HCT116 (cell line): ENCODE data around the gene OS9. TPM values are rescaled to one million over a fixed set of nuclear protein-coding genes. Genes with fewer than 3 reads are reported as not detected.

Experiments used
- ATAC-seq: fragments of 200-7000 bp; cut with Tn5 transposase; 2 replicates; pipeline ENCODE4 v1.9.1; 2020; ENCODE audit warnings: mild to moderate bottlenecking, moderate library complexity
- Bru-seq: library from RNA; stranded (reverse); fragments of 400-500 nt; gene quantifications from one replicate; lab custom pipeline; 2021; lab: Mats Ljungman, UMichigan
- BruChase-seq, 2 experiments: library from RNA; stranded (reverse); fragments of 400-500 nt; gene quantifications; one replicate each; lab custom pipeline; 2021; lab: Mats Ljungman, UMichigan
- BruUV-seq: library from RNA; stranded (reverse); fragments of 400-500 nt; replicated peaks from 2 replicates; lab custom pipeline; 2021; lab: Mats Ljungman, UMichigan
- CTCF ChIA-PET: fragments of 300-600 bp; sonication (Branson Sonifier 250); formaldehyde crosslinking; loops from one replicate; lab custom pipeline; 2021; ENCODE audit warnings: antibody characterized with exemption; lab: Charles Lee
- POLR2A ChIA-PET: fragments of 300-600, 350-600 bp; sonication (Branson Sonifier 250); formaldehyde crosslinking; loops from one replicate; lab custom pipeline; 2021; ENCODE audit warnings: antibody characterized with exemption; lab: Charles Lee
- RAD21 ChIA-PET, 2 experiments: fragments of 300-600 bp; sonication (Branson Sonifier 250); formaldehyde crosslinking; loops; one replicate each; lab custom pipeline; 2023; ENCODE audit warnings: low total read pairs in 2 of 2; ENCODE audit not compliant: uncharacterized antibody in 2 of 2, unreplicated experiment in 2 of 2, low non-redundant PET in 1 of 2; lab: Charles Lee
- DNase-seq: peaks from one replicate; pipeline ENCODE4 v3.0.0-alpha.2; 2010; ENCODE audit warnings: low read depth, low spot score
- H2AFZ ChIP-seq: fragments of 200-600 bp; shearing (Covaris generic), sonication (generic); 2 replicates; pipeline ENCODE4 v1.6.1; 2017; ENCODE audit warnings: low read depth, mixed run types, mixed read lengths, antibody characterized with exemption, low read length; ENCODE audit not compliant: poor library complexity, severe bottlenecking
- H3K27ac ChIP-seq: 2 replicates; pipeline ENCODE4 v1.5.1; 2012; ENCODE audit warnings: low read depth, low read length
- H3K27me3 ChIP-seq: fragments of 200-600 bp; sonication (generic); 2 replicates; pipeline ENCODE4 v1.6.1; 2016; ENCODE audit warnings: mixed run types, low read length, mixed read lengths; ENCODE audit not compliant: insufficient read depth
- H3K36me3 ChIP-seq, 2 experiments: fragments of 200-500 bp in 1 of 2; fragments of 200-600 bp in 1 of 2; sonication (Bioruptor generic) in 1 of 2; sonication (generic) in 1 of 2; 2 replicates each; pipeline versions ENCODE4 v1.5.1 to v1.6.1; 2014 to 2016; ENCODE audit warnings: low read length in 2 of 2, inconsistent platforms in 1 of 2, mixed read lengths in 1 of 2, mixed run types in 1 of 2; ENCODE audit not compliant: insufficient read depth in 2 of 2, control insufficient read depth in 1 of 2
- H3K4me1 ChIP-seq, 2 experiments: fragments of 200-600 bp in 1 of 2; sonication (generic) in 1 of 2; 2 replicates each; pipeline versions ENCODE4 v1.5.1 to v1.6.1; 2012 to 2017; ENCODE audit warnings: low read length in 2 of 2, inconsistent platforms in 1 of 2, mild to moderate bottlenecking in 1 of 2, mixed read lengths in 1 of 2, mixed run types in 1 of 2, moderate library complexity in 1 of 2; ENCODE audit not compliant: insufficient read depth in 2 of 2, control insufficient read depth in 1 of 2
- H3K4me2 ChIP-seq: fragments of 200-600 bp; sonication (generic); 2 replicates; pipeline ENCODE4 v1.6.1; 2017; ENCODE audit warnings: mixed run types, low read length, mixed read lengths
- H3K4me3 ChIP-seq, 2 experiments: fragments of 200-600 bp in 1 of 2; sonication (generic) in 1 of 2; replicated peaks in 1 of 2; 2 replicates each; pipeline ENCODE4 v1.5.1; 2011 to 2016; ENCODE audit warnings: low read length in 2 of 2, control low read depth in 1 of 2, low read depth in 1 of 2, mild to moderate bottlenecking in 1 of 2, mixed read lengths in 1 of 2, mixed run types in 1 of 2
- H3K79me2 ChIP-seq: fragments of 200-600 bp; sonication (generic); 2 replicates; pipeline ENCODE4 v1.6.1; 2017; ENCODE audit warnings: mild to moderate bottlenecking, mixed run types, low read length, moderate library complexity, mixed read lengths; ENCODE audit not compliant: insufficient read depth
- H3K9ac ChIP-seq: fragments of 200-600 bp; sonication (generic); 2 replicates; pipeline ENCODE4 v1.6.1; 2016; ENCODE audit warnings: low read length, mixed read lengths
- H3K9me2 ChIP-seq: fragments of 200-600 bp; sonication (generic), shearing (Covaris generic); 2 replicates; pipeline ENCODE4 v1.6.1; 2017; ENCODE audit warnings: mixed run types, mild to moderate bottlenecking, moderate library complexity; ENCODE audit not compliant: insufficient read depth
- H3K9me3 ChIP-seq, 2 experiments: fragments of 200-500 bp in 1 of 2; fragments of 200-600 bp in 1 of 2; sonication (Bioruptor generic) in 1 of 2; sonication (generic) in 1 of 2; 2 replicates each; pipeline ENCODE4 v1.6.1; 2014 to 2017; ENCODE audit warnings: low read length in 2 of 2, mixed read lengths in 2 of 2, inconsistent platforms in 1 of 2, low read depth in 1 of 2, mild to moderate bottlenecking in 1 of 2, mixed run types in 1 of 2, moderate library complexity in 1 of 2; ENCODE audit not compliant: control insufficient read depth in 1 of 2, insufficient read depth in 1 of 2
- H4K20me1 ChIP-seq: fragments of 200-600 bp; sonication (generic), shearing (Covaris generic); 2 replicates; pipeline ENCODE4 v1.6.1; 2017; ENCODE audit warnings: mixed run types, mild to moderate bottlenecking, moderate library complexity; ENCODE audit not compliant: insufficient read depth
- CBX3 ChIP-seq: IDR thresholded peaks from 2 replicates; pipeline ENCODE4 v1.6.1; 2012; ENCODE audit warnings: low read depth
- CEBPB ChIP-seq: IDR thresholded peaks from 2 replicates; pipeline ENCODE4 v1.6.1; 2012; ENCODE audit warnings: low read depth
- CTCF ChIP-seq, 3 experiments: fragments of 200-600 bp in 1 of 3; sonication (generic) in 1 of 3; IDR thresholded peaks in 2 of 3; conservative IDR thresholded peaks in 1 of 3; 2 replicates each; pipeline ENCODE4 v1.5.1; 2012 to 2017; ENCODE audit warnings: low read depth in 2 of 3, low read length in 2 of 3, antibody characterized with exemption in 1 of 3, borderline replicate concordance in 1 of 3, control low read depth in 1 of 3, mild to moderate bottlenecking in 1 of 3, mixed read lengths in 1 of 3, mixed run types in 1 of 3, moderate library complexity in 1 of 3; ENCODE audit not compliant: insufficient read depth in 1 of 3
- EGR1 ChIP-seq: IDR thresholded peaks from 2 replicates; pipeline ENCODE4 v1.6.1; 2012; ENCODE audit warnings: low read depth
- ELF1 ChIP-seq: IDR thresholded peaks from 2 replicates; pipeline ENCODE4 v1.6.1; 2012; ENCODE audit warnings: low read depth, borderline replicate concordance
- EZH2 ChIP-seq: fragments of 200-600 bp; sonication (generic); IDR thresholded peaks from 2 replicates; pipeline ENCODE4 v1.6.1; 2017; ENCODE audit warnings: antibody characterized with exemption, mixed run types
- EZH2phosphoT487 ChIP-seq: fragments of 200-600 bp; IDR thresholded peaks from 2 replicates; pipeline ENCODE4 v1.6.1; 2018; ENCODE audit warnings: antibody characterized with exemption, borderline replicate concordance
- FOSL1 ChIP-seq: IDR thresholded peaks from 2 replicates; pipeline ENCODE4 v1.6.1; 2012; ENCODE audit warnings: low read depth
- JUND ChIP-seq: IDR thresholded peaks from 2 replicates; pipeline ENCODE4 v1.6.1; 2012
- POLR2AphosphoS5 ChIP-seq: IDR thresholded peaks from 2 replicates; pipeline ENCODE4 v1.6.1; 2011; ENCODE audit warnings: mild to moderate bottlenecking, low read depth, low read length, moderate library complexity
- SIN3A ChIP-seq: IDR thresholded peaks from 2 replicates; pipeline ENCODE4 v1.6.1; 2012; ENCODE audit warnings: low read depth
- TCF7L2 ChIP-seq: IDR thresholded peaks from 2 replicates; pipeline ENCODE4 v1.7.0; 2011; ENCODE audit warnings: borderline replicate concordance, inconsistent platforms; ENCODE audit not compliant: insufficient read depth, insufficient read length; ENCODE audit errors: extremely low read depth
- intact Hi-C: fragments of 100-400 bp; cut with micrococcal nuclease; formaldehyde crosslinking; loops from 2 replicates; pipeline ENCODE4 v1.10.0; 2022
- long read RNA-seq: library from polyadenylated mRNA; unstranded; transcript quantifications from one replicate; pipeline ENCODE4 v2.0.0, GENCODE V29; 2021; ENCODE audit not compliant: unreplicated experiment
- polyA plus RNA-seq: library from polyadenylated mRNA; unstranded; fragments of >200 nt; gene quantifications from 2 replicates; pipeline ENCODE4 v1.2.1, GENCODE V29; 2012; ENCODE audit warnings: missing spikeins
- total RNA-seq: library from RNA; stranded (reverse); gene quantifications from one replicate; pipeline ENCODE4 v1.2.1, GENCODE V29; 2021; ENCODE audit not compliant: unreplicated experiment
- TF ChIP-seq, protein P1 (sequence below): IDR thresholded peaks from 2 replicates; pipeline ENCODE4 v1.6.1; 2011; ENCODE audit warnings: mild to moderate bottlenecking, low read length, moderate library complexity; ENCODE audit not compliant: insufficient replicate concordance; ENCODE audit errors: extremely low read depth
- TF ChIP-seq, protein P2 (sequence below): IDR thresholded peaks from 2 replicates; pipeline ENCODE4 v1.6.1; 2012

The OS9 gene, protein sequence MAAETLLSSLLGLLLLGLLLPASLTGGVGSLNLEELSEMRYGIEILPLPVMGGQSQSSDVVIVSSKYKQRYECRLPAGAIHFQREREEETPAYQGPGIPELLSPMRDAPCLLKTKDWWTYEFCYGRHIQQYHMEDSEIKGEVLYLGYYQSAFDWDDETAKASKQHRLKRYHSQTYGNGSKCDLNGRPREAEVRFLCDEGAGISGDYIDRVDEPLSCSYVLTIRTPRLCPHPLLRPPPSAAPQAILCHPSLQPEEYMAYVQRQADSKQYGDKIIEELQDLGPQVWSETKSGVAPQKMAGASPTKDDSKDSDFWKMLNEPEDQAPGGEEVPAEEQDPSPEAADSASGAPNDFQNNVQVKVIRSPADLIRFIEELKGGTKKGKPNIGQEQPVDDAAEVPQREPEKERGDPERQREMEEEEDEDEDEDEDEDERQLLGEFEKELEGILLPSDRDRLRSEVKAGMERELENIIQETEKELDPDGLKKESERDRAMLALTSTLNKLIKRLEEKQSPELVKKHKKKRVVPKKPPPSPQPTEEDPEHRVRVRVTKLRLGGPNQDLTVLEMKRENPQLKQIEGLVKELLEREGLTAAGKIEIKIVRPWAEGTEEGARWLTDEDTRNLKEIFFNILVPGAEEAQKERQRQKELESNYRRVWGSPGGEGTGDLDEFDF
- total RNA-seq (98.4 TPM), Bru-seq, nascent RNA (percentile 70 among the genes with signal in this experiment), BruChase-seq, experiment 1, labeled RNA remaining after a 6-hour chase (percentile 81 among the genes with signal in this experiment), BruChase-seq, experiment 2, labeled RNA remaining after a 2-hour chase (percentile 74 among the genes with signal in this experiment)
- 122 and 124 TPM in 2 replicates for polyA plus RNA-seq
- long read RNA-seq, transcript OS9-204 (15 exons, 2,091 nt): minor isoform, 7 of 307 reads
- long read RNA-seq, transcript OS9-202 (15 exons, 2,691 nt): major isoform, 112 of 307 reads
- long read RNA-seq, transcript OS9-201 (14 exons, 2,505 nt): minor isoform, 33 of 307 reads
- long read RNA-seq, transcript OS9-220 (14 exons, 2,135 nt): minor isoform, 58 of 307 reads
- long read RNA-seq, partial matches to known transcripts: 34 of 307 reads
- long read RNA-seq, other reads (novel, unspliced or antisense): 60 of 307 reads

DNA sequence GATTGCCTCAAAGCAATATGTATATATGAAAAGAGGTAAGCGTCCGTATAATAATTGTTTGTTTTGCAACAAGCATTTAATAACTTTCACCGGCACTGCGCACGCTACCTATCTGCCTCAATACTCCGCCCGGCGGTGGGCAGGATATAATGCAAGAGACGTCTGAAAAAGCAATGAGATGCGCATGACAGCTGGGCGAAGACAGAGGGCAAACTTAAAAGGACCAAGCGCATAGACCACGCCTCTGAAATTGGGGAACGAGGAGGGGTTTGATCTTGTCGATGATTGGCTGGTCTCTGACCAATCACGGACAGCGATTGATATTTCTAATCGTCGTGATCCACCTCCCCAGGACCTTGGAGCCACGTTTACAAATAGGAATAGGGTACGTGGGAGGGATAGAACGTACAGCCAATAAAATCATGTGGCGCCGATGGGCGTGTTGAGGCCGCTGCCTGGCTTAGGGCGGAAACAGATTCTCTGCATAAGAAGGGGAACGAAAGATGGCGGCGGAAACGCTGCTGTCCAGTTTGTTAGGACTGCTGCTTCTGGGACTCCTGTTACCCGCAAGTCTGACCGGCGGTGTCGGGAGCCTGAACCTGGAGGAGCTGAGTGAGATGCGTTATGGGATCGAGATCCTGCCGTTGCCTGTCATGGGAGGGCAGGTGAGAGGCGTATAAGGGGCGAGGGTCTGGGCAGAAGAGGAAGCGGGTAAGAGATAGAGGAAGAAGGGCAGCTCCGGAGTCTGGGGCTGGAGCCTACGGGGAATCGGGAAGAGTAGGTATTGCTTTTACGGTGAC is at the start of gene OS9:
TSS of gene OS9 (plus strand) at position 474 of the 800 bp plus-strand sequence. CDS start at position 504, 30 bp downstream.
- no peaks in the 10 kb centered on the region for H3K27me3 ChIP-seq
- no peaks in the 10 kb centered on the region for H4K20me1 ChIP-seq
- intact Hi-C loops: loop anchor here (2.0 to 5.0 kb wide), 2 partner anchors 61 to 112 kb away; partner anchors contain the start of gene B4GALNT1
- ChIA-PET CTCF (interaction anchor here (0.6 to 2.0 kb wide), 2 partner anchors 32 to 109 kb away, joined by 3 to 6 read pairs; no protein-coding TSS in a partner anchor), POLR2A (interaction anchor here (1.2 kb wide), 1 partner anchor 32 kb away, joined by 4 read pairs; no protein-coding TSS in a partner anchor), RAD21 (no interaction called here)
- H3K4me1 ChIP-seq: peaks cover 4 to 10% of the 10 kb centered on the region in 2 experiments; a peak in 3 of 4 replicates
- peaks cover 4 to 6% of the 10 kb centered on the region in 2 experiments; a peak in 2 of 4 replicates for H3K36me3 ChIP-seq
- peak within 1 kb of the TSS; percentile 74 for H3K9ac ChIP-seq
- no peaks in the 10 kb centered on the region for H3K9me3 ChIP-seq
- H3K79me2 ChIP-seq: 0 out of 2 replicates have a peak, but pooled peaks cover 6% of the 10 kb centered on the region
- H3K27ac ChIP-seq: no peak within 1 kb of the TSS; the same call in 1 of the 2 replicates
- H2AFZ ChIP-seq: peak within 1 kb of the TSS; percentile 67
- no peaks in the 10 kb centered on the region for H3K9me2 ChIP-seq
- peak within 1 kb of the TSS; percentile 92 for H3K4me2 ChIP-seq
- BruUV-seq: no TSS peak
- ATAC-seq (peak; percentile 97), DNase-seq (peak; percentile 100)
- H3K4me3 ChIP-seq: peak within 1 kb of the TSS; percentile 95
- TF ChIP-seq SIN3A (peak; percentile 88), EZH2phosphoT487 (no peak), CTCF (IDR thresholded peaks at IDR 0.05 in 2 of 3, conservative IDR thresholded peaks at IDR 0.05 in 1 of 3; ENCODE audit: borderline replicate concordance in 1 of 3, insufficient read depth in 1 of 3, low read depth in 2 of 3, low read length in 2 of 3) (peak; percentile 66 to 75 (median 69); a peak in 5 of 6 replicates), FOSL1 (no peak), EGR1 (peak; percentile 90), POLR2AphosphoS5 (peak; percentile 90), EZH2 (no peak), CEBPB (no peak), JUND (no peak), CBX3 (no peak), TCF7L2 (peak; percentile 88), ELF1 (peak; percentile 90)
- TF ChIP-seq, protein P1, sequence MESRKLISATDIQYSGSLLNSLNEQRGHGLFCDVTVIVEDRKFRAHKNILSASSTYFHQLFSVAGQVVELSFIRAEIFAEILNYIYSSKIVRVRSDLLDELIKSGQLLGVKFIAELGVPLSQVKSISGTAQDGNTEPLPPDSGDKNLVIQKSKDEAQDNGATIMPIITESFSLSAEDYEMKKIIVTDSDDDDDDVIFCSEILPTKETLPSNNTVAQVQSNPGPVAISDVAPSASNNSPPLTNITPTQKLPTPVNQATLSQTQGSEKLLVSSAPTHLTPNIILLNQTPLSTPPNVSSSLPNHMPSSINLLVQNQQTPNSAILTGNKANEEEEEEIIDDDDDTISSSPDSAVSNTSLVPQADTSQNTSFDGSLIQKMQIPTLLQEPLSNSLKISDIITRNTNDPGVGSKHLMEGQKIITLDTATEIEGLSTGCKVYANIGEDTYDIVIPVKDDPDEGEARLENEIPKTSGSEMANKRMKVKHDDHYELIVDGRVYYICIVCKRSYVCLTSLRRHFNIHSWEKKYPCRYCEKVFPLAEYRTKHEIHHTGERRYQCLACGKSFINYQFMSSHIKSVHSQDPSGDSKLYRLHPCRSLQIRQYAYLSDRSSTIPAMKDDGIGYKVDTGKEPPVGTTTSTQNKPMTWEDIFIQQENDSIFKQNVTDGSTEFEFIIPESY: no peak
- TF ChIP-seq, protein P2, sequence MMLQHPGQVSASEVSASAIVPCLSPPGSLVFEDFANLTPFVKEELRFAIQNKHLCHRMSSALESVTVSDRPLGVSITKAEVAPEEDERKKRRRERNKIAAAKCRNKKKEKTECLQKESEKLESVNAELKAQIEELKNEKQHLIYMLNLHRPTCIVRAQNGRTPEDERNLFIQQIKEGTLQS: no peak
